ENCODE data around the gene TOMM6.

DNA sequence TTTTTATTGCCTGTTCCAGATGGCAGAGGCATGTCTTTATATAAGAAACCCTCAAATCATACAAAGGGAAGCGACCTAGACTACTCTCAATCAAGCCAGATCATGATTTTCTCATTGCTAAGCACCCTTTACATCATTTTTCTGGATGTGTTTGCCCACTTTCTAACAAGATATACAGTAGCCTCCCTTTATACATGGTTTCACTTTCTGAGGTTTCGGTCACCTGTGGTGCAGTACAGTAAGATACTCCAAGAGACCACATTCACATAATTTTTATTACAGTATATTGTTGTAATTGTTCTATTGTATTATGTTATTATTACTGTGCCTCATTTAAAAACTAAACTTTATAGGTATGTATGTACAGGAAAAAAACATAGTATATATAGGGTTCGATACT lies 23.6 kb downstream of the TOMM6 start:
- TF ChIP-seq, protein P1, sequence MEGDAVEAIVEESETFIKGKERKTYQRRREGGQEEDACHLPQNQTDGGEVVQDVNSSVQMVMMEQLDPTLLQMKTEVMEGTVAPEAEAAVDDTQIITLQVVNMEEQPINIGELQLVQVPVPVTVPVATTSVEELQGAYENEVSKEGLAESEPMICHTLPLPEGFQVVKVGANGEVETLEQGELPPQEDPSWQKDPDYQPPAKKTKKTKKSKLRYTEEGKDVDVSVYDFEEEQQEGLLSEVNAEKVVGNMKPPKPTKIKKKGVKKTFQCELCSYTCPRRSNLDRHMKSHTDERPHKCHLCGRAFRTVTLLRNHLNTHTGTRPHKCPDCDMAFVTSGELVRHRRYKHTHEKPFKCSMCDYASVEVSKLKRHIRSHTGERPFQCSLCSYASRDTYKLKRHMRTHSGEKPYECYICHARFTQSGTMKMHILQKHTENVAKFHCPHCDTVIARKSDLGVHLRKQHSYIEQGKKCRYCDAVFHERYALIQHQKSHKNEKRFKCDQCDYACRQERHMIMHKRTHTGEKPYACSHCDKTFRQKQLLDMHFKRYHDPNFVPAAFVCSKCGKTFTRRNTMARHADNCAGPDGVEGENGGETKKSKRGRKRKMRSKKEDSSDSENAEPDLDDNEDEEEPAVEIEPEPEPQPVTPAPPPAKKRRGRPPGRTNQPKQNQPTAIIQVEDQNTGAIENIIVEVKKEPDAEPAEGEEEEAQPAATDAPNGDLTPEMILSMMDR (conservative IDR thresholded peaks at IDR 0.05; ENCODE audit: low read depth, low read length) = no peak
- no peak for TF ChIP-seq EZH2 (IDR thresholded peaks at IDR 0.05; ENCODE audit: low read length, unreplicated experiment)
